B cell (primary cell): ENCODE data around the gene GPRIN2. TPM values are rescaled to one million over a fixed set of nuclear protein-coding genes. Genes with fewer than 3 reads are reported as not detected.
"Not testable (repeated sequence)": the region's sequence is repeated elsewhere in the genome, so short reads cannot be mapped to it uniquely, and the experiment has no call there.

Source experiments
- ATAC-seq: fragments of 200-7000 bp; cut with Tn5 transposase; one replicate; pipeline ENCODE4 v1.10.0; 2021; ENCODE audit warnings: low read depth, mild to moderate bottlenecking, moderate number of reproducible peaks, moderate library complexity
- CTCF ChIA-PET: fragments of 350-600 bp; sonication (Branson Sonifier 250); formaldehyde crosslinking; loops from one replicate; lab custom pipeline; 2021; ENCODE audit warnings: antibody characterized with exemption, inconsistent platforms; lab: Charles Lee
- POLR2A ChIA-PET: fragments of 350-600 bp; sonication (Branson Sonifier 250); formaldehyde crosslinking; loops from one replicate; lab custom pipeline; 2021; ENCODE audit warnings: antibody characterized with exemption; lab: Charles Lee
- DNase-seq: peaks from one replicate; pipeline ENCODE4 v3.0.0; 2013
- H2AFZ ChIP-seq: 2 replicates; pipeline ENCODE4 v1.6.1; 2012; ENCODE audit warnings: mild to moderate bottlenecking, low read depth, low read length; ENCODE audit not compliant: insufficient read depth, poor library complexity, severe bottlenecking
- H3K27ac ChIP-seq, 2 donors: 1 replicate in 1 of 2; 2 replicates in 1 of 2; pipeline ENCODE4 v1.5.1; 2012 to 2013; ENCODE audit warnings: low read length in 2 of 2, mild to moderate bottlenecking in 2 of 2, moderate library complexity in 1 of 2
- H3K27me3 ChIP-seq, 4 experiments: fragments of 200-600 bp in 1 of 4; sonication (generic) in 1 of 4; replicated peaks in 1 of 4; 1 replicate in 2 of 4; 2 replicates in 2 of 4; pipeline versions ENCODE4 v1.6.1 to v1.7.0; 2013 to 2016; ENCODE audit warnings: low read length in 3 of 4, mild to moderate bottlenecking in 2 of 4, mixed read lengths in 1 of 4, moderate library complexity in 1 of 4; ENCODE audit not compliant: insufficient read depth in 4 of 4, control insufficient read depth in 3 of 4; ENCODE audit errors: control extremely low read depth in 1 of 4
- H3K36me3 ChIP-seq, 2 experiments: replicated peaks in 1 of 2; 1 replicate in 1 of 2; 2 replicates in 1 of 2; pipeline versions ENCODE4 v1.6.1 to v1.7.1; 2013; ENCODE audit warnings: low read length in 1 of 2; ENCODE audit not compliant: insufficient read depth in 2 of 2, control insufficient read depth in 1 of 2; ENCODE audit errors: control extremely low read depth in 1 of 2, extremely low read depth in 1 of 2
- H3K4me1 ChIP-seq, 2 donors: fragments of 200-600 bp in 1 of 2; sonication (generic) in 1 of 2; 1 replicate in 1 of 2; 2 replicates in 1 of 2; pipeline versions ENCODE4 v1.5.1 to v1.6.1; 2013 to 2017; ENCODE audit warnings: low read length in 2 of 2; ENCODE audit not compliant: control insufficient read depth in 2 of 2, insufficient read depth in 2 of 2
- H3K4me2 ChIP-seq: replicated peaks from 2 replicates; pipeline ENCODE3; 2012; ENCODE audit warnings: mild to moderate bottlenecking, low read depth, low read length; ENCODE audit not compliant: poor library complexity, severe bottlenecking
- H3K4me3 ChIP-seq, 5 experiments: fragments of 200-600 bp in 1 of 5; sonication (generic) in 1 of 5; 1 replicate in 3 of 5; 2 replicates in 2 of 5; pipeline versions ENCODE4 v1.5.1 to v1.7.0; 2011 to 2016; ENCODE audit warnings: low read length in 4 of 5, mild to moderate bottlenecking in 4 of 5, low read depth in 2 of 5, control low read depth in 1 of 5, moderate library complexity in 1 of 5; ENCODE audit not compliant: insufficient read depth in 1 of 5; ENCODE audit errors: control extremely low read depth in 1 of 5, extremely low read depth in 1 of 5
- H3K79me2 ChIP-seq: fragments of 200-600 bp; sonication (generic); one replicate; pipeline ENCODE4 v1.6.0; 2016; ENCODE audit warnings: low read length; ENCODE audit not compliant: control insufficient read depth, insufficient read depth
- H3K9ac ChIP-seq: fragments of 200-600 bp; sonication (generic); 2 replicates; pipeline ENCODE4 v1.6.1; 2017; ENCODE audit warnings: mild to moderate bottlenecking, low read length, moderate library complexity
- H3K9me3 ChIP-seq, 3 donors: one replicate each; pipeline versions ENCODE4 v1.6.1 to v1.7.1; 2013; ENCODE audit warnings: low read length in 2 of 3; ENCODE audit not compliant: control insufficient read depth in 2 of 3, insufficient read depth in 1 of 3; ENCODE audit errors: control extremely low read depth in 1 of 3
- H4K20me1 ChIP-seq: 2 replicates; pipeline ENCODE4 v1.6.0; 2012; ENCODE audit warnings: mild to moderate bottlenecking, low read length; ENCODE audit not compliant: insufficient read depth, control insufficient read depth, poor library complexity, severe bottlenecking
- H3K27ac Mint-ChIP-seq: one replicate; pipeline ENCODE4 v1.8.0; 2021; ENCODE audit warnings: mixed read lengths
- H3K27me3 Mint-ChIP-seq: one replicate; pipeline ENCODE4 v1.8.0; 2021; ENCODE audit warnings: mixed read lengths
- H3K4me1 Mint-ChIP-seq: one replicate; pipeline ENCODE4 v1.8.0; 2021; ENCODE audit warnings: mixed read lengths
- H3K4me3 Mint-ChIP-seq: one replicate; pipeline ENCODE4 v1.8.0; 2021; ENCODE audit warnings: mixed read lengths
- H3K9me3 Mint-ChIP-seq: one replicate; pipeline ENCODE4 v1.8.0; 2022; ENCODE audit warnings: mixed read lengths; ENCODE audit not compliant: insufficient read depth
- WGBS: methylation state at CpG from one replicate; pipeline ENCODE4 v1.1.5; 2013; ENCODE audit warnings: missing lambda C conversion rate; ENCODE audit not compliant: insufficient coverage; 5-methylcytosine and 5-hydroxymethylcytosine counted together
- intact Hi-C: fragments of 100-400 bp; cut with micrococcal nuclease; formaldehyde crosslinking; loops from one replicate; pipeline ENCODE4 v1.10.0; 2022
- polyA plus RNA-seq: library from polyadenylated mRNA; depleted of rRNA; stranded (reverse); fragments of >200 nt; gene quantifications from 2 replicates; pipeline ENCODE4 v1.2.3, GENCODE V29; 2012
- total RNA-seq, 2 donors: library from RNA; stranded (reverse); fragments of 120-200 nt in 1 of 2; gene quantifications; 1 replicate in 1 of 2; 2 replicates in 1 of 2; pipeline versions ENCODE4 v1.2.3 to v1.2.4, GENCODE V29; 2013 to 2022

GPRIN2 gene
- total and polyA plus RNA-seq, 2 donors (not counting 1 experiment from before 2014, with no cell fraction given): not detected

- H3K79me2 ChIP-seq, intact Hi-C loops, H3K4me1 Mint-ChIP-seq, H4K20me1 ChIP-seq, CTCF ChIA-PET, H2AFZ ChIP-seq, H3K4me3 ChIP-seq, H3K27ac ChIP-seq, H3K9me3 Mint-ChIP-seq, H3K27me3 ChIP-seq, DNase-seq, ATAC-seq, H3K27me3 Mint-ChIP-seq, H3K36me3 ChIP-seq, H3K27ac Mint-ChIP-seq, H3K9me3 ChIP-seq, H3K9ac ChIP-seq, H3K4me3 Mint-ChIP-seq, POLR2A ChIA-PET, H3K4me2 ChIP-seq, H3K4me1 ChIP-seq: not testable (repeated sequence)
- no CpG with 5 or more reads among the region's 5 CpGs for WGBS
These were observed 44.5 kb downstream of the GPRIN2 start for GRCh38 chr10:46512002-46512401.

Other genes starting within 250 kb of the GPRIN2 start
- not detected in 2 replicates for gene ANXA8L1, start 180.9 kb downstream of the GPRIN2 start, total RNA-seq
- gene ANXA8L1, start 180.9 kb downstream of the GPRIN2 start, polyA plus RNA-seq: not detected in 2 replicates
- gene NPY4R, start 90.7 kb downstream of the GPRIN2 start, total RNA-seq: not detected in 2 replicates
- not detected in 2 replicates for gene NPY4R, start 90.7 kb downstream of the GPRIN2 start, polyA plus RNA-seq
- 0.94 and 1.1 TPM in 2 replicates for gene SYT15, start 22.5 kb upstream of the GPRIN2 start, total RNA-seq
- gene SYT15, start 22.5 kb upstream of the GPRIN2 start, polyA plus RNA-seq: 0.17 and 0.18 TPM in 2 replicates